Measurements from ENCODE around the gene SHANK1.
"Not testable (repeated sequence)": the region's sequence is repeated elsewhere in the genome, so short reads cannot be mapped to it uniquely, and the experiment has no call there.

SHANK1 gene

DNA sequence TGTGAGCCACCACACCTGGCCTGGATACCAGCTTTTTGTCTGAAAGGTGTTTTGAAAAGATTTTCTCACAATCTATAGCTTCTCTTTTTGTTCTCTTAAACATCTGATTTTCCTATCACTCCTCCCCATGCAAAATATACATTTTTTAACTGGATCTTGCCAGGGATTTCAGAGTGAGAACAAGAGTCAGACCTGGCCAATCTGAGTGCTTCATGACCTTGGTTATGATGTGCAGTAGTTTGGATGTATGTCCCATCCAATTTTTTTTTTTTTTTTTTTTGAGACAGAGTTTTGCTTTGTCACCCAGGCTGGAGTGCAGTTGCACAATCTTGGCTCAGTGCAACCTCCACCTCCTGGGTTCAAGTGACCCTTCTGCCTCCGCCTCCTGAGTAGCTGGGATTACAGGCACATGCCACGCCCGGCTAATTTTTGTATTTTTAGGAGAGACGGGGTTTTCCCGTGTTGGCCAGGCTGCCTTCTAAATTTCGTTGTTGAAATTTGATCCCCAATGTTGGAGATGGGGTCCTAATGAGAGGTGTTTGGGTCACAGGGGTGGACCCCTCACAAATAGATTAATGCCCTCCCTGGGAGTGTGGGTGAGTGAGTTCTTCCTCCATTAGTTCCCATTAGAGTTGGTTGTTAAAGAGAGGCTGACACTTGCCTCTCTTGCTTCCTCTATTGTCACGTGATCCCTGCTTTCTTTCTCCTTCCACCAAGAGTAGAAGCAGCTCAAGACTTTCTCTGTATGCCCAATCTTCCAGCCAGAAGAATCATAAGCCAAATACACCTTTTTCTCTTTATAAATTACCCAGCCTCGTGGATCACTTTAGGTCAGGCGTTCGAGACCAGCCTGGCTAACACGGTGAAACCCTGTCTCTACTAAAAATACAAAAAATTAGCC is 106.8 kb downstream of the SHANK1 start:
- not testable (repeated sequence) for H3K4me3 ChIP-seq (ENCODE audit: low read depth, low read length); DNase-seq (ENCODE audit: low read depth)
